Common myeloid progenitor, CD34-positive (primary cell): ENCODE measurements around the gene ERICH3.
"Not testable (repeated sequence)": the region's sequence is repeated elsewhere in the genome, so short reads cannot be mapped to it uniquely, and the experiment has no call there.

ENCODE experiments used
- CTCF ChIA-PET: fragments of 350-600 bp; sonication (Branson Sonifier 250); formaldehyde crosslinking; loops from one replicate; lab custom pipeline; 2021; ENCODE audit warnings: antibody characterized with exemption; lab: Charles Lee
- POLR2A ChIA-PET: fragments of 350-600 bp; sonication (Branson Sonifier 250); formaldehyde crosslinking; loops from one replicate; lab custom pipeline; 2021; ENCODE audit warnings: antibody characterized with exemption; lab: Charles Lee
- DNase-seq, 3 donors: peaks; one replicate each; pipeline versions ENCODE4 v3.0.0 to v3.0.0-alpha.2; 2013
- H3K27ac ChIP-seq, 2 experiments: 1 replicate in 1 of 2; 2 replicates in 1 of 2; pipeline ENCODE4 v1.7.0; 2013; ENCODE audit warnings: inconsistent platforms in 2 of 2, low read length in 2 of 2, mild to moderate bottlenecking in 2 of 2, low read depth in 1 of 2, moderate library complexity in 1 of 2; ENCODE audit not compliant: severe bottlenecking in 2 of 2, insufficient read depth in 1 of 2, poor library complexity in 1 of 2
- H3K27me3 ChIP-seq, 5 experiments: replicated peaks in 2 of 5; 1 replicate in 3 of 5; 2 replicates in 2 of 5; pipeline versions ENCODE4 v1.6.1 to v1.7.0; 2013; ENCODE audit warnings: low read length in 4 of 5, mild to moderate bottlenecking in 2 of 5, moderate library complexity in 2 of 5, inconsistent platforms in 1 of 5; ENCODE audit not compliant: insufficient read depth in 5 of 5, control insufficient read depth in 4 of 5
- H3K36me3 ChIP-seq, 4 experiments: 1 replicate in 2 of 4; 2 replicates in 2 of 4; pipeline versions ENCODE4 v1.6.1 to v1.7.0; 2013; ENCODE audit warnings: low read length in 3 of 4, control low read depth in 1 of 4, mild to moderate bottlenecking in 1 of 4; ENCODE audit not compliant: control insufficient read depth in 4 of 4, insufficient read depth in 4 of 4
- H3K4me1 ChIP-seq, 4 experiments: 1 replicate in 3 of 4; 2 replicates in 1 of 4; pipeline versions ENCODE4 v1.6.1 to v1.7.1; 2013; ENCODE audit warnings: low read length in 3 of 4, mild to moderate bottlenecking in 3 of 4, control low read depth in 1 of 4, inconsistent platforms in 1 of 4, moderate library complexity in 1 of 4; ENCODE audit not compliant: control insufficient read depth in 4 of 4, insufficient read depth in 4 of 4; ENCODE audit errors: control extremely low read depth in 1 of 4
- H3K4me3 ChIP-seq, 7 experiments: 1 replicate in 4 of 7; 2 replicates in 3 of 7; pipeline versions ENCODE4 v1.5.1 to v1.7.0; 2013; ENCODE audit warnings: mild to moderate bottlenecking in 7 of 7, low read length in 6 of 7, moderate library complexity in 6 of 7, inconsistent platforms in 2 of 7, low read depth in 2 of 7, control low read depth in 1 of 7; ENCODE audit not compliant: insufficient read depth in 4 of 7, control insufficient read depth in 1 of 7; ENCODE audit errors: extremely low read depth in 1 of 7
- H3K9me3 ChIP-seq, 5 experiments: 1 replicate in 4 of 5; 2 replicates in 1 of 5; pipeline versions ENCODE4 v1.6.1 to v1.7.1; 2013; ENCODE audit warnings: low read length in 4 of 5, mild to moderate bottlenecking in 2 of 5, inconsistent platforms in 1 of 5, low read depth in 1 of 5, moderate library complexity in 1 of 5; ENCODE audit not compliant: control insufficient read depth in 4 of 5, insufficient read depth in 2 of 5; ENCODE audit errors: control extremely low read depth in 1 of 5
- WGBS: methylation state at CpG from one replicate; pipeline ENCODE4 v1.1.5; 2013; ENCODE audit not compliant: insufficient coverage; 5-methylcytosine and 5-hydroxymethylcytosine counted together

The ERICH3 gene

DNA sequence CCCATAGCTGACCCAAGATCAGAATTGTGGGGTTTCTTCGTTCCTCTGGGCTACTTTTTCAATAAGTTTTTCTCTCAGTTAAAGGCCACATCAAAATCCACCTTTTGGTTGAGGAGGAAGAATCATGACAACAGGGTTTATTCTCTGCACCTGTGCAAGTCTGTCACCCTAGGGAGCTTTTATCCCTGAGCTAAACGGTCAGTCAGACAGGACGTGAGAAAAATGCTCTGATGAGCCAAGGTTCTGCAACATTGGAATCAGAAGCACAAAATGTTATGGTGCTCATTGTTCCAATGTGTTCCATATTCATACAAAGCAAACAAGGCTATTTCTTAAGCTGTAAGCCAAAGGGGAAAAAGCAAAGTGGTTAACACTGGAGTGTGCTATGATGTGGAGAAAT, 7.4 kb upstream of the ERICH3 start:
- H3K4me3 ChIP-seq: no peak overlapping the region
- no peak overlapping the region for H3K27ac ChIP-seq
- no peaks in the 10 kb centered on the region for H3K27me3 ChIP-seq
- H3K4me1 ChIP-seq: no peaks in the 10 kb centered on the region
- no peaks in the 10 kb centered on the region for H3K36me3 ChIP-seq
- ChIA-PET POLR2A (no interaction called here), CTCF (no interaction called here)
- DNase-seq: no peak
- no peaks in the 10 kb centered on the region for H3K9me3 ChIP-seq
- 86% methylated on average over 3 of the region's 3 CpGs for WGBS

DNA sequence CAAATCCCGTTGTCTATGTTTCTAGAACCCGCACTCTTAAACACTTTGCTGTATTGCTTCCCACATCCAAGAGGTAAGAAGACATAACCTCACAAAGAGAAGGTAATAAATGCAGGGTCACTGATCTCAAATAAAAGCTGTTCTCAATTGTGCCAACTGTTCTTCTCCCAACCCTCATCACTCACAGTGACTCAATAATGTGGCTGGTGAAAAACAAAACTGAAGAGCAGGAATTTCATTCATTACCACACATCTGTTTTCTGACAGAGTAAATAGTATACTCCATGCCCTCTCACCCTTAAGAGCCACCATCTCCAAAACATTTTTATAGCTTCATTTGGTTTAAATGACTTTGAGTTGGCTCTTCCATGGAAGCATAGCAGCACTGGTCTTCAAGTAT, 6.2 kb upstream of the ERICH3 start:
- peaks cover 0 to 2% (median 0%) of the 10 kb centered on the region in 5 experiments for H3K27me3 ChIP-seq
- no peaks in the 10 kb centered on the region for H3K9me3 ChIP-seq
- 100% methylated on average over 1 of the region's 2 CpGs for WGBS
- DNase-seq: no peak
- no peaks in the 10 kb centered on the region for H3K36me3 ChIP-seq
- H3K27ac ChIP-seq: no peak overlapping the region
- H3K4me1 ChIP-seq: no peaks in the 10 kb centered on the region
- POLR2A ChIA-PET: no interaction called here
- CTCF ChIA-PET: interaction anchor here (1.0 to 1.6 kb wide), 3 partner anchors 9 to 176 kb away, joined by 3 to 11 read pairs (median 4); no protein-coding TSS in a partner anchor
- H3K4me3 ChIP-seq: no peak overlapping the region

DNA sequence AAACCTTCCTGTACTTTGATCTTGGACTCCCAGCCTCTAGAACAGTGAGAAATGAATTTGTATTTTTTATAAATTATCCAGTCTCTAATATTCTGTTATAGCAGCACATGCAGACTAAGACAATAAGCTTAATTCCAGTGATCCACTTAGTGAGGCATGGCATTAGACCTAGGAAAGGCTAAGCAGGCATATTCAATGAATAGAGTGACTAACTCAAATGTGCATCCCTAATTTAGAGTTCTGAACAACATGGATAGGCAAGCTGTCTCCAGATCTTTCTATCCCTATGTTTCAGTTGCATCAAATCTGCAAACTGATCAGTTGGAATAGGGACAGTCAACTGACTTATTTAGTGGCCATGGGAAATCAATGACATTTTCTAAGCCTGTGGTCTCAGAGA, 4.3 kb upstream of the ERICH3 start:
- peaks cover 0 to 2% (median 0%) of the 10 kb centered on the region in 5 experiments for H3K27me3 ChIP-seq
- H3K27ac ChIP-seq: no peak overlapping the region
- DNase-seq: no peak
- no peak overlapping the region for H3K4me3 ChIP-seq
- ChIA-PET CTCF (interaction anchor here (0.6 kb wide), 1 partner anchor 10 kb away, joined by 3 read pairs; no protein-coding TSS in a partner anchor), POLR2A (no interaction called here)
- peaks cover 0 to 13% (median 8%) of the 10 kb centered on the region in 4 experiments for H3K4me1 ChIP-seq
- H3K36me3 ChIP-seq: no peaks in the 10 kb centered on the region
- no peaks in the 10 kb centered on the region for H3K9me3 ChIP-seq

DNA sequence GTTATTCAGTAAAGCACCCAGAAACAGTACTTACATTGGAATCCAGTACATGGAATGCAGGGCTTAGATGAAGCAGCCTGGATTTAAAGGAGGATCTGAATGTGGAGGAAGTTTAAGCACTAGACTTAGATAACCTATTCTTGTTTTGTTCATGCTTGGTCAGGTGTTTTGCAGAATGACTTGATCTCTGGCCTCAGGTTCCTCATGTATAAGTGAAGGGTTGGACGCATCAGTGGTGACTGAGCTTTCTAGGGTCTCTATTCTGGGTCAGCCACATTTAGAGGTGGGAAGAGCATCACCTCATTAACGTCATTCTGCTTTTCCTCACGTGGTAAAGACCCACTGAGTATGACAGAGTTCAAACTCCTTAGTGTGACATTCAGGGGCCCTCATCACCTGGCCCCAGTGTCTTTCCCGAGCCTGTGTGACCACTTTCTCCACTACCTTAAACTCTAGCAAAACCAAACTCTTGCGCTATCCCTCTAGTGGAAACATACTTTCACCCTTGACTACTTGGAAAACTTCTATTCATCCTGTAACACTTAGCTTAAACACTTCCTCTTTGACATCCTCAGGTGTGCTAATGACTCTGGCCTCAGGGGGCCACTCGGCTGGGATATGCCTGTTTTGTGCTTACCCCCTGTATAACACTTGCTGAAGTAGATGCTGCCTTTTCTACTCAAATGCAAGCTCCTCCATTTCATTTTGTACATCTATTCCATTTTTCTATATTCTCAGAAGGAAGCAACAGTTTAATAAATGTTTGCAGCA, 871 bp upstream of the ERICH3 start:
- H3K36me3 ChIP-seq: no peaks in the 10 kb centered on the region
- peak in 2 of 3 donors; percentile 8 to 11 for DNase-seq
- H3K27me3 ChIP-seq: peaks cover 0 to 5% (median 1%) of the 10 kb centered on the region in 5 experiments
- H3K4me1 ChIP-seq: peaks cover 0 to 14% (median 8%) of the 10 kb centered on the region in 4 experiments
- no peak overlapping the region for H3K27ac ChIP-seq
- H3K4me3 ChIP-seq: peak overlapping the region in 2 of 7 experiments; percentile 70 to 80
- WGBS: 90% methylated on average over 6 of the region's 6 CpGs
- H3K9me3 ChIP-seq: peaks cover 0 to 8% (median 2%) of the 10 kb centered on the region in 5 experiments
- ChIA-PET POLR2A (interaction anchor here (0.6 kb wide), 1 partner anchor 22 kb away, joined by 3 read pairs; no protein-coding TSS in a partner anchor), CTCF (interaction anchor here (1.0 to 1.5 kb wide), 3 partner anchors 11 to 15 kb away, joined by 4 to 7 read pairs (median 5); no protein-coding TSS in a partner anchor)

DNA sequence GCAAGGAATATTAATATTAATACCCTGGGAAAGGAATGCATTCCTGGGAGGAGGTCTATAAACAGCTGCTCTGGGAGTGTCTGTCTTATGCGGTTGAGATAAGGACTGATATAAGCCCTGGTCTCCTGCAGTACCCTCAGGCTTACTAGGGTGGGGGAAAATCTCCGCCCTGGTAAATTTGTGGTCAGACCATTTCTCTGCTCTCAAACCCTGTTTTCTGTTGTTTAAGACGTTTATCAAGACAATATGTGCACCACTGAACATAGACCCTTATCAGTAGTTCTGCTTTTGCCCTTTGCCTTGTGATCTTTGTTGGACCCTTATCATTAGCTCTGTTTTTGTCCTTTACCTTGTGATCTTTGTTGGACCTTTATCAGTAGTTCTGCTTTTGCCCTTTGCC, 2.7 kb downstream of the ERICH3 start:
- POLR2A ChIA-PET, H3K27me3 ChIP-seq, CTCF ChIA-PET, H3K4me3 ChIP-seq, H3K27ac ChIP-seq, H3K36me3 ChIP-seq, H3K9me3 ChIP-seq: not testable (repeated sequence)
- WGBS: 77% methylated on average over 2 of the region's 3 CpGs
- DNase-seq: peak in 1 of 3 donors; percentile 31
- peaks cover 0 to 14% (median 8%) of the 10 kb centered on the region in 4 experiments for H3K4me1 ChIP-seq

DNA sequence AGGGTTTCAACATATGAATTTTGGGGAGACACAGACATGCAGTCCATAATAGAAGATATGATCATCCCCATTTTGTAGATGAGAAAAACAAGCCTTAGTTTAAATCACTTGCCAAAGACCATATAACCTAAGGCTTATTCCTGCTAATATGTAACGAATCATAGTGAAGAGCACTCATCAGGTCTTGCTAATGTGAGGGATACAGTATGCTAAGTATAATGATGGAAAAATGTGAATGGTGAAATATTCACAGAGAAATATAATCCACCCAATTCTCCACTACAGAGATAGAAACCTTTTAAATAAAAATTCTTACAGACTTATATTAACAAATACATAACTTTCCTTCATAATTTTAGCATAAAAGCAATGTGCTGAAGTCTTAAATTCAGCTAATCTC, 18.9 kb downstream of the ERICH3 start:
- ChIA-PET CTCF (interaction anchor here (1.4 kb wide), 1 partner anchor 9 kb away, joined by 3 read pairs; no protein-coding TSS in a partner anchor), POLR2A (interaction anchor here (0.6 kb wide), 1 partner anchor 12 kb away, joined by 3 read pairs; no protein-coding TSS in a partner anchor)
- H3K9me3 ChIP-seq: peaks cover 0 to 10% (median 0%) of the 10 kb centered on the region in 5 experiments
- no peak overlapping the region for H3K4me3 ChIP-seq
- no peak for DNase-seq
- no peak overlapping the region for H3K27ac ChIP-seq
- H3K27me3 ChIP-seq: no peaks in the 10 kb centered on the region
- H3K36me3 ChIP-seq: no peaks in the 10 kb centered on the region
- no CpG with 5 or more reads among the region's 1 CpG for WGBS
- peaks cover 0 to 13% (median 5%) of the 10 kb centered on the region in 4 experiments for H3K4me1 ChIP-seq

DNA sequence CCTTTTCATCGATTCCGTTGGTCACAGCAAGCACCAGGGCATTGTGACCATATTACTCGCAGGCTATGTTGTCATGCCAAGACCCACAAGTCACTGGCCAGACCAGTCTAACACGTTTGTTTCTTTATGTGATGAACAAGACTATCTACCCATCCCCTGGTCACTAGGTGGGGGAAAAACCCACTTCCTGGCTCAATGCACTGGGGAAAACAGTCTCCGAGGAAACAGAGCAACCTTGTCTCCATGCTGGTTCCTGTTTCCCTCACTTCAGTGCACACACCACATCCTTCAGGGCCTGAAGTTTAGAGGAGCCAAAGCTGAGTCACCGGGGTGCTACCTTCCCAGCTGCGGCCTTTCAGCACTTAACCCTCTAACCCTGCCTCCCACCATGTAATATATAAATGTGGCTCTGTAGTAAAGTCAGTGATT, 20.9 kb downstream of the ERICH3 start:
- H3K4me3 ChIP-seq: no peak overlapping the region
- CTCF ChIA-PET: interaction anchor here (0.5 to 1.7 kb wide), 3 partner anchors 8 to 549 kb away, joined by 3 to 7 read pairs (median 3); no protein-coding TSS in a partner anchor
- no peaks in the 10 kb centered on the region for H3K27me3 ChIP-seq
- H3K9me3 ChIP-seq: no peaks in the 10 kb centered on the region
- peaks cover 0 to 13% (median 5%) of the 10 kb centered on the region in 4 experiments for H3K4me1 ChIP-seq
- peak; percentile 14 to 80 (median 70) for DNase-seq
- no peaks in the 10 kb centered on the region for H3K36me3 ChIP-seq
- POLR2A ChIA-PET: no interaction called here
- H3K27ac ChIP-seq: no peak overlapping the region
- WGBS: 65% methylated on average over 4 of the region's 7 CpGs
